Activated T-helper 2 cell treated with anti-CD3 and anti-CD28 coated beads, Interferon-gamma antibody, Interleukin-2, Interleukin-4, amounts not matched to agents 10 μg/mL and 5 μg/mL and 100 μg/mL, durations not matched to agents 14 hours and 24 hours and 36 hours (primary cell): ENCODE results near the gene NBPF3. TPM values are rescaled to one million over a fixed set of nuclear protein-coding genes. Genes with fewer than 3 reads are reported as not detected.
A peak's percentile ranks its signal among the peaks of the same experiment; 100 is the strongest.
"Not testable (repeated sequence)": the region's sequence is repeated elsewhere in the genome, so short reads cannot be mapped to it uniquely, and the experiment has no call there.

Source experiments
- DNase-seq: peaks from one replicate; pipeline ENCODE4 v3.0.0; 2021; ENCODE audit warnings: low spot score
- H3K27ac Mint-ChIP-seq: one replicate; pipeline ENCODE4 v1.8.0; 2021; ENCODE audit warnings: mixed read lengths
- H3K27me3 Mint-ChIP-seq: one replicate; pipeline ENCODE4 v1.8.0; 2021; ENCODE audit warnings: low read depth, mixed read lengths
- H3K36me3 Mint-ChIP-seq: one replicate; pipeline ENCODE4 v1.8.0; 2021; ENCODE audit warnings: low read depth, mixed read lengths
- H3K4me1 Mint-ChIP-seq: one replicate; pipeline ENCODE4 v1.8.0; 2021; ENCODE audit warnings: low read depth, mixed read lengths
- H3K4me3 Mint-ChIP-seq: one replicate; pipeline ENCODE4 v1.8.0; 2021; ENCODE audit warnings: low read depth, mild to moderate bottlenecking, moderate library complexity, mixed read lengths
- H3K9me3 Mint-ChIP-seq: one replicate; pipeline ENCODE4 v1.8.0; 2021; ENCODE audit warnings: mixed read lengths
- intact Hi-C: fragments of 100-400 bp; cut with micrococcal nuclease; formaldehyde crosslinking; loops from one replicate; pipeline ENCODE4 v1.15.1; 2023
- total RNA-seq: library from RNA; stranded (reverse); gene quantifications from 2 replicates; pipeline ENCODE4 v1.2.3, GENCODE V29; 2022

The NBPF3 gene
- total RNA-seq, 1 donor from 2014 or later: 3.9 TPM

DNA sequence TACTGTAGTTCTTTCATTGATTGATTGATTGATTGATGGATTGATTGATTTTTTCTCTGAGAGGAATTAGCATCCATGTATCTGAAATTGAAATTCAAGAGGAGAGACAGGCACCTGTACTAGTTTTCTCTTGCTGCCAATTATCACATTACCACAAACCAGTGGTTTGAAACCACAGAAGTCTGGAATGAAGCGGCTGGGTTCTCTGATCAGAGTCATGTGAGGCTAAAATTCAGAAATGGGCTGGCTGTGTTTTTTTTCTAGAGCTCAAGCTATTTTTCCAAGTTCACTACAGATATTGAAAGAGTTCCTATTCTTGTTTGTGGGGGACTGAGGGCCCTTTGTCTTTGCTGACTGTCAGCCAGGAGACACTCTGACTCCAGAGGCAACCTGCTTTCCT, 10.0 kb downstream of the NBPF3 start:
- Mint-ChIP-seq H3K27ac (no peak overlapping the region), H3K4me3 (no peak overlapping the region), H3K9me3 (no peaks in the 10 kb centered on the region), H3K36me3 (peaks cover 12% of the 10 kb centered on the region), H3K27me3 (no peaks in the 10 kb centered on the region), H3K4me1 (peaks cover 22% of the 10 kb centered on the region)
- intact Hi-C loops: no loop called here
- no peak for DNase-seq

GRCh38 chr1:21451212-21451611, 11.3 kb downstream of the NBPF3 start:
- intact Hi-C loops: no loop called here
- DNase-seq: no peak
- Mint-ChIP-seq H3K4me3 (no peak overlapping the region), H3K27ac (no peak overlapping the region), H3K4me1 (peaks cover 22% of the 10 kb centered on the region), H3K27me3 (no peaks in the 10 kb centered on the region), H3K9me3 (no peaks in the 10 kb centered on the region), H3K36me3 (peaks cover 8% of the 10 kb centered on the region)

DNA sequence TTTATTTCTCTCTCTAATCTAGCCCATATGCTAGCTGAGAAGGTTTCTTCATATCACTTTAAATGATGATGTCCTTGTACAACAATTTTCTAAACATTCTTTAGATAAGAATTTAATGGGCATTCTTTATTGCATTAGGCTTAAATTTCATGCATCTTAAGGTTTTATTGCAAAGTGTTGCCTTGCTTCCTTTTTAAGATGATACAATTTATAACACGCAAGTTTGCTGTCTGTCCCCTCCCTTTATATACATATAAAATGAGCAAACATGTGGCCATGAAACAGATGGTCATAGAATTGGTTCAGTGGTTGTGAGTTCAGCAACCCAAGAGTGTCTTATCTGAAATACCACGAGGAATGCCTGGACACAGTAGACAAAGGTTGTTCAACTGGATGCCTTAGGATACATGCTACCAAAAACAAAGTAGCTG, 12.1 kb downstream of the NBPF3 start:
- Mint-ChIP-seq H3K27ac (no peak overlapping the region), H3K36me3 (peaks cover 8% of the 10 kb centered on the region), H3K4me1 (peaks cover 22% of the 10 kb centered on the region), H3K4me3 (no peak overlapping the region), H3K9me3 (no peaks in the 10 kb centered on the region), H3K27me3 (no peaks in the 10 kb centered on the region)
- intact Hi-C loops: no loop called here
- no peak for DNase-seq

GRCh38 chr1:21453964-21454614, 14.2 kb downstream of the NBPF3 start:
- DNase-seq, H3K4me3 Mint-ChIP-seq, H3K36me3 Mint-ChIP-seq, H3K9me3 Mint-ChIP-seq, intact Hi-C loops, H3K27me3 Mint-ChIP-seq: not testable (repeated sequence)
- peaks cover 22% of the 10 kb centered on the region for H3K4me1 Mint-ChIP-seq
- peak overlapping the region; percentile 34 for H3K27ac Mint-ChIP-seq

DNA sequence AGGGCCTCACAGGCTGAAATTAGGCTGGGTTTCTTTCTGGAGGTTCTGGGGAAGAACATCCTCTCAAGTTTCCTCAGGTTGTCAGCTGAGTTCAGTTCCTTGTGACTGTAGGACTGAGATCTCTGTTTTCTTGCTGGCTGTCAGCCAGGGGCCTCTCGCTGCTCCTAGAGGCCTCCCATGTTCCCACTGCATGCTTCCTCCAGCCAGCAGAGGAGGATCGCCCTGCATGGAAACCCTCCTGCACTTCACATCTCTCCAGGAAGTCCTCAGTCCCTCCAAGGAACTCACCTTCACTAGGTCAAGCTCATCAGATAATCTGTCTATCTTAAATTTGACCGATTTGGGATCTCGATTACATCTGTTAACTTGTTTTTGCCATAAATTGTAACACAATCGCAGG, 15.0 kb downstream of the NBPF3 start:
- H3K9me3 Mint-ChIP-seq, intact Hi-C loops, H3K4me3 Mint-ChIP-seq, H3K27ac Mint-ChIP-seq, H3K27me3 Mint-ChIP-seq, DNase-seq, H3K36me3 Mint-ChIP-seq: not testable (repeated sequence)
- H3K4me1 Mint-ChIP-seq: peaks cover 19% of the 10 kb centered on the region

GRCh38 chr1:21457654-21458053, 17.7 kb downstream of the NBPF3 start:
- Mint-ChIP-seq H3K4me3 (no peak overlapping the region), H3K27ac (no peak overlapping the region), H3K27me3 (peaks cover 2% of the 10 kb centered on the region), H3K36me3 (peaks cover 8% of the 10 kb centered on the region), H3K4me1 (peaks cover 15% of the 10 kb centered on the region), H3K9me3 (no peaks in the 10 kb centered on the region)
- no peak for DNase-seq
- intact Hi-C loops: no loop called here

DNA sequence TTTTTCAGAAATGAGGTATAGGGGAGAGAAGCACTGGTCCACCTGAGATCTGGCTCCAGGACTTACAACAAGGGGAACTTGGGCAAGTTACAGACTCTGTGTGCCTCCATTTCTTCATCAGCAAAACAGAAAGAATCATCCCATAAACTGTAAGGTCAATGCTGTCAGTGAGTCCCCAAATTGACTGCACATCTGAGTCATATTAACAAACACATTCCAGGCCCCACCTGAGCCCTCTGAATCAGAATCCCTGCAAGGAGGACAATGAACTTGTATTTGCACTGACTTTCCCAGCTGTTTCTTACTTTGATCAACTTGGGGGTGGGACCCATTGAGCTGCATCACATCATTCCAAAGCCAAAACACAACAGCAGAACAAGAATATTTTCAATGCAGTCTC, 25.2 kb downstream of the NBPF3 start:
- DNase-seq, H3K27me3 Mint-ChIP-seq, H3K4me1 Mint-ChIP-seq, H3K27ac Mint-ChIP-seq, H3K36me3 Mint-ChIP-seq, H3K4me3 Mint-ChIP-seq, H3K9me3 Mint-ChIP-seq, intact Hi-C loops: not testable (repeated sequence)

DNA sequence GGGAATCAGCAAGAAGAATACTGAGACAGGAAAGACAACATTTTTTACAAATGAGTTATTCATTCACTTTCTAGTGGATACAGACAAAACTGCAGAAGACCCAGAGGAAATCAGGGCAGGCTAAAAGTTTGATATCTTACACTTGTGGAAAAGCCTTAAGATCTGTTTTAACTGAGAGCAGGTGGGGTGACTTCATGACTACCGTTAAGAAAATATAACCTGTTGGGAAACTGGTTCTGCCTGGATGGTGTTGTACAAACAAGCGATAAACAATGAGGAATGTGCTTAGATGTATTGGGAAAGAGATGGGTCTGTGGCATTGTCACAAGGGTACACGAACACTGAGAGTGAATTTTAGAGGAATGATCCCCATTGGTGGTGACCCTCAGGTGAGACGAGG, 28.0 kb downstream of the NBPF3 start:
- H3K36me3 Mint-ChIP-seq, H3K27me3 Mint-ChIP-seq, intact Hi-C loops, H3K9me3 Mint-ChIP-seq, H3K4me1 Mint-ChIP-seq, H3K4me3 Mint-ChIP-seq, H3K27ac Mint-ChIP-seq, DNase-seq: not testable (repeated sequence)

- Mint-ChIP-seq H3K27ac (no peak overlapping the region), H3K27me3 (no peaks in the 10 kb centered on the region), H3K9me3 (no peaks in the 10 kb centered on the region), H3K4me3 (no peak overlapping the region), H3K36me3 (no peaks in the 10 kb centered on the region), H3K4me1 (peaks cover 3% of the 10 kb centered on the region)
- DNase-seq: no peak
- intact Hi-C loops: no loop called here
Observed at GRCh38 chr1:21468599-21468998, 28.7 kb downstream of the NBPF3 start.

DNA sequence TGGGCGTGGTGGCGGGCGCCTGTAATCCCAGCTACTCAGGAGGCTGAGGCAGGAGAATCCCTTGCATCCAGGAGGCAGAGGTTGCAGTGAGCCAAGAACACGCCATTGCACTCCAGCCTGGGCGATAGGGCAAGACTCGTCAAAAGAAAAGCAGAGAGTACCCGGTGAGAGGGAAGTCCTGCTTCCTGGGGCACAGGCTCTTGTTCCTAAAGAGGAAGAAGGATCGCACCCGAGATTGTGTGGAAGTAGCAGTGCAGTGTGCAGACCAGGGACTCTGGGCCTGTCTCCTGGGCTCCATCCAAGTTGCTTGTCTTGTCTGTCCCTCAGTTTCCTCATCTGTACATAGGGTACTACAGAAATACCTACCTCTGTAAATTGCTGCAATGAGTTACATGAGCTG, 29.6 kb downstream of the NBPF3 start:
- Mint-ChIP-seq H3K9me3 (no peaks in the 10 kb centered on the region), H3K4me3 (no peak overlapping the region), H3K27ac (no peak overlapping the region), H3K27me3 (no peaks in the 10 kb centered on the region), H3K36me3 (no peaks in the 10 kb centered on the region), H3K4me1 (peaks cover 3% of the 10 kb centered on the region)
- no peak for DNase-seq
- intact Hi-C loops: no loop called here

GRCh38 chr1:21472861-21473260, 32.9 kb downstream of the NBPF3 start:
- no peaks in the 10 kb centered on the region for H3K27me3 Mint-ChIP-seq
- H3K36me3 Mint-ChIP-seq: no peaks in the 10 kb centered on the region
- intact Hi-C loops: no loop called here
- H3K4me3 Mint-ChIP-seq: no peak overlapping the region
- no peak for DNase-seq
- H3K27ac Mint-ChIP-seq: no peak overlapping the region
- peaks cover 3% of the 10 kb centered on the region for H3K4me1 Mint-ChIP-seq
- H3K9me3 Mint-ChIP-seq: no peaks in the 10 kb centered on the region

GRCh38 chr1:21478356-21478755, 38.4 kb downstream of the NBPF3 start:
- Mint-ChIP-seq H3K9me3 (no peaks in the 10 kb centered on the region), H3K27me3 (no peaks in the 10 kb centered on the region), H3K4me1 (no peaks in the 10 kb centered on the region), H3K36me3 (peaks cover 3% of the 10 kb centered on the region), H3K27ac (no peak overlapping the region), H3K4me3 (no peak overlapping the region)
- intact Hi-C loops: no loop called here
- DNase-seq: no peak

- H3K4me3 Mint-ChIP-seq, H3K36me3 Mint-ChIP-seq, H3K27me3 Mint-ChIP-seq, H3K27ac Mint-ChIP-seq, H3K9me3 Mint-ChIP-seq, intact Hi-C loops, H3K4me1 Mint-ChIP-seq, DNase-seq: not testable (repeated sequence)
Observed at GRCh38 chr1:21483881-21484280, 43.9 kb downstream of the NBPF3 start.

GRCh38 chr1:21489146-21489545, 49.2 kb downstream of the NBPF3 start:
- H3K27ac Mint-ChIP-seq: no peak overlapping the region
- no peaks in the 10 kb centered on the region for H3K9me3 Mint-ChIP-seq
- no peak overlapping the region for H3K4me3 Mint-ChIP-seq
- peaks cover 8% of the 10 kb centered on the region for H3K27me3 Mint-ChIP-seq
- H3K4me1 Mint-ChIP-seq: peaks cover 4% of the 10 kb centered on the region
- H3K36me3 Mint-ChIP-seq: no peaks in the 10 kb centered on the region
- DNase-seq: no peak
- intact Hi-C loops: no loop called here
